Mucosa of stomach (tissue), 1 donor: Measurements from ENCODE around the gene PPP1R15B.

Experiments
- H3K27me3 ChIP-seq: one replicate; pipeline ENCODE4 v1.7.0; 2013; ENCODE audit warnings: mild to moderate bottlenecking, low read length; ENCODE audit not compliant: control insufficient read depth, insufficient read depth
- H3K36me3 ChIP-seq: one replicate; pipeline ENCODE4 v1.7.0; 2013; ENCODE audit warnings: low read length; ENCODE audit not compliant: control insufficient read depth, insufficient read depth
- H3K4me1 ChIP-seq: one replicate; pipeline ENCODE4 v1.7.0; 2013; ENCODE audit warnings: mild to moderate bottlenecking, low read length; ENCODE audit not compliant: control insufficient read depth, insufficient read depth
- H3K4me3 ChIP-seq: one replicate; pipeline ENCODE4 v1.7.0; 2013; ENCODE audit warnings: low read length
- H3K9ac ChIP-seq: one replicate; pipeline ENCODE4 v1.7.0; 2013; ENCODE audit warnings: mild to moderate bottlenecking, low read length, moderate library complexity
- H3K9me3 ChIP-seq: one replicate; pipeline ENCODE4 v1.7.0; 2013; ENCODE audit warnings: mild to moderate bottlenecking, low read length, moderate library complexity; ENCODE audit not compliant: control insufficient read depth
- donor health status: Pancreatic carcinoma.

PPP1R15B gene

DNA sequence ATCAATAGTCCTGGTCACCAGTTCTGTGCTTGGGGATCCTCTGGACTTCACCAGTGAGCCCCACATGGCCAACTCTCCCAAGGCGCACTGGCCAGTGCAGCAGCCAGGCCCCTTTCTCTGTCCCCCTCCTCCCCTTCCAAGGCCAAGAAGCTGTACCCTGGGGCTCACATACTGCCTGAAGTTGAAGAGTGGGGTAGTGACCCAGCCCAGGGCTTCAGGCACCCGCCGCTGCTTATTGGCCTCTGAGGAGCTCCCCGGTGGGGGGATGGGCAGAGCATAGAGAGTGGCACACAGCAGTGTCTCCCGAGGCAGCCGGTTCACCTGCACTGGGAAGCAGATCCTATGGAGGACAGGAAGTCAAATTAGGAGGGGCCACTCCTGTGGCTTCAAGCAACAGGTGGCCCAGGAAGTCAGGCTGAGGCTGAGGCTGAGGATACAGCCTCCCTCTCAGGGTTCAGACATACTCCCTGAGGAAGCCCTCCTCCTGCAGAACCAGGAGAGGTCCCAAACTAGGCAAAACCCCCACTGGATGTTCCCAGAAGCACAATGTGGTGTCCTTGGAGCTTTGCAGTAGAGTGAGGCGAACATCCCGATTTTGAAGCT lies 38.2 kb upstream of the PPP1R15B start:
- peak overlapping the region; percentile 61 for H3K9ac ChIP-seq
- H3K4me3 ChIP-seq = peak overlapping the region; percentile 1
- H3K27me3 ChIP-seq = no peaks in the 10 kb centered on the region
- peaks cover 23% of the 10 kb centered on the region for H3K36me3 ChIP-seq
- H3K9me3 ChIP-seq = no peaks in the 10 kb centered on the region
- H3K4me1 ChIP-seq = peaks cover 76% of the 10 kb centered on the region

DNA sequence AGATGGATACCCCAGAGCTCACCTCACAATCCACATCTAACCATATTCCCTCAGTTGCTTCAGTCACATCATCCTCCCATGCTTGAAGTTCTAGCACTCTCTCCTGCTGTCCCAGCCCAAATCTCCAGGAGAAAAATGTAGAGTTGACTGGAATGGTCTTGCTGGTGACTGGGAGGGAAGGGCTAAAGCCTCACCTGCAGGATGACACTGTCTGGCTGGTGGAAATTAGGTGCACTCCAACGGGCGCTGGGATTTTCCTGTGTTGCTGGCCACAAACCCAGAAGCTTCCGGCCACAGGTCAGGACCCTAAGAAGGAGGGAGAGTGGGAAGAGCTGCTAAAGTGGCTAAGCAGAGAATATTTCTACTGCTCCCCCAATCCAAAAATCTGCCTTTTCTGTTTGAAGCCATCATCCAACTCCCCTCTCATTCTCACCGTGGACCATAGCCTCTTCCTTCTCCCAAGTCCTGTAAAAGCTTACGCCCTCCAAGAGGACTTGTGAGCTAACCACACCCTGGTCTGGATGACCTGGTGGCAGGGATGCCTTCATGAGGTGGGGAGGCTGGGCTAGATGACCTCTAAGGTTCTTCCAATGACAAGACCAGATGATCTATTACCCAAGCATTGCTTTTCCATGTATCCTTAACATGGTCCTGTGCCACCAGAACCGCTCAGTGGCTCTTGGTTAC lies 37.5 kb upstream of the PPP1R15B start:
- Histone ChIP-seq H3K4me1 (peaks cover 76% of the 10 kb centered on the region), H3K36me3 (peaks cover 27% of the 10 kb centered on the region), H3K9me3 (no peaks in the 10 kb centered on the region), H3K27me3 (no peaks in the 10 kb centered on the region), H3K4me3 (no peak overlapping the region), H3K9ac (no peak overlapping the region)

DNA sequence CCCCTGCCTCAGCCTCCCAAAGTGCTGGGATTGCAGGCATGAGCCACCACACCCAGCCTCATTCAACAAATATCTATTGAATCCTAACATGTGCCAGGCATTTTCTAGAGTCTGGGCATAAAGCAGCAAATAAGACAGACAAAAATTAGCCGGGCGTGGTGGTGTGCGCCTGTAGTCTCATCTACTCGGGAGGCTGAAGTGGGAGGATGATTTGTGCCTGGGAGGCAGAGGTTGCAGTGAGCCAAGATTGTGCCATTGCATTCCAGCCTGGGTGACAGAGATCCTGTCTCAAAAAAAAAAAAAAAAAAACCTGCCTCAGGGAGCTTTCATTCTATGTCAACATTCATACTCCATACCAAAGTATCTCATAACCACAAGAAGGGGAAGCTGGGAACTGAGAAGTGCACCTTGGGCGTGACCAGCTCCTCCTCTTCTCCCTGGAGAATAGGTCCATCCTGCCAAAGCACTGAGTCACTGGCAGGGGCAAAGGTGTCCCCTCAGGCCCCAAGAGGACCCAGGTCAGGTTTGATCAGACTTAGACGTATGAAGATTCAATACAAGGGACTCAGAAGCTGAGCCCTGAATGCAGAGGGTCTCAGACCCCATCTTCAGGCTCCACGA lies 36.8 kb upstream of the PPP1R15B start:
- Histone ChIP-seq H3K9ac (no peak overlapping the region), H3K36me3 (peaks cover 32% of the 10 kb centered on the region), H3K27me3 (no peaks in the 10 kb centered on the region), H3K9me3 (no peaks in the 10 kb centered on the region), H3K4me3 (no peak overlapping the region), H3K4me1 (peaks cover 75% of the 10 kb centered on the region)

DNA sequence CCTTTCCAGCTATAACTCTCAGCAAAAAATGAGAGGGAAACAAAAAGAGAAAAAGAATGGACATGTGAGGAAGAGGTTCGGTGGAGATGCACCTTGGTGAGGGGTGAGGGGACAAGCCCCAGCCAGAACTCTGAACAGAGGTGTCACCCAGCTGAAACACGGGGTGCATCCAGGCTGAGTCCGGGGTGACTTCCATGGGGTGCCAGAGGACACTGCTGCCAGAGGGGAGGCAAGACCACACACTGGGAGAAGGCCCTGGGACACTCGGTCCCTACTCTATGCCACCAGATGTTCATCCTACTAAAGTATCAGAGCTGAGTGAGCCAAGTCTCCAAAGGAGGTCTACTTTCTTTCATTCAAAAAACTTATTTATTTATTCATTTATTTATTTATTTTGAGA lies 36.1 kb upstream of the PPP1R15B start:
- H3K27me3 ChIP-seq = no peaks in the 10 kb centered on the region
- no peak overlapping the region for H3K4me3 ChIP-seq
- no peaks in the 10 kb centered on the region for H3K9me3 ChIP-seq
- H3K9ac ChIP-seq = peak overlapping the region; percentile 4
- peaks cover 68% of the 10 kb centered on the region for H3K4me1 ChIP-seq
- H3K36me3 ChIP-seq = peaks cover 35% of the 10 kb centered on the region

DNA sequence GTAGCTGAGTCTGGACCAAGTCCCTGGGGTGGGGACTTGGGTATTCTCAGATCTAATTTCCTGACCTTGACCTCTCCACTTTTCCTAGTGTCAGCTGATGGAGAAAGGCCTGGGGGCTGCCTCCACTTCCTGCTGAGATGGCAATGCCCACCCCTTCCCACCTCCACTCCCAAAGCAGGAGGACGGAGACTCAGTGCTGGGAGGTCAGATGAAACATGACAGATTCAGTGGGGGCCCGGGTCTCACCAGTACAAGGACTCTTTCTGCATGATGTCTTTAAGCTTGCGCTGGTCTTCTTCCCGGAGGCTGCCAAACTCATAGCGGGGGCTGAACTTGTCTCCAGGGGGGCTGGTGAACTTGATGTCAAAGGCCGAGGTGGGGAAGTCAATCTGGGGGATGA lies 35.6 kb upstream of the PPP1R15B start:
- Histone ChIP-seq H3K9me3 (no peaks in the 10 kb centered on the region), H3K36me3 (peaks cover 39% of the 10 kb centered on the region), H3K4me1 (peaks cover 63% of the 10 kb centered on the region), H3K4me3 (no peak overlapping the region), H3K27me3 (no peaks in the 10 kb centered on the region), H3K9ac (peak overlapping the region; percentile 4)

DNA sequence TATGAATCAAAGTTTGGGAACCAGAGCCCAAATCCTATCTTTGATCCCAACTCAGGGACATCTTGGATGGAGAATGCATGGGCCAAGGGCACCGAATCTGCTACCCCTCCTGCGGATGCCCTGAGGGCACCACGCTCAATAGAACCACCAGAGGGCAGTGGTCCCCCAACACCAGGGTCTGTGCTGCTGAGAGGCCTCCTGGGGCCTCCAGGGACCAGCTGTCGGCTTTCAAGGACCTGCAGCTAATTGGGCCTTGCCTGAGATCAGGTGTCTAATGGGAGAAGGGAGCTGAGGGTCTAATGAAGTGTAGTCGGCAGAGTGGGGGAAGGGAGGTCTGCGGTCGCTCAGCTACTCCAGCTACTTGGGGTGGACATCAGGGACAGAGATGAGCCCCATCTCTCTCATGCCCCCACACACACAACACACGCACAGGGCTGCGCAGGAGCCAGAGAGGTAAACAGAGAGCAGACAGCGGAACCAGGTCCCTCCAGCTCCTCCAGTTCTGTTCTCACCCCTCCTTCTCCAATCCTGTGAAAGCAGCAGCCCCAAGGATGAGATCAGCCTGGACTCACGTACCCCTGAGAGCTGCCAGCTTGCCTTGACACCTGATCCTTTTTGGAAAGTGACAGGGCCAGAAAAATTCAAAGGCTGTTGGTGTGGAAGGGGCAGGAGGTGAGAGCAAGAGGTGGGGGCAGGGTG lies 34.9 kb upstream of the PPP1R15B start:
- Histone ChIP-seq H3K36me3 (peaks cover 45% of the 10 kb centered on the region), H3K9me3 (no peaks in the 10 kb centered on the region), H3K4me3 (no peak overlapping the region), H3K4me1 (peaks cover 56% of the 10 kb centered on the region), H3K9ac (peak overlapping the region; percentile 4), H3K27me3 (no peaks in the 10 kb centered on the region)

DNA sequence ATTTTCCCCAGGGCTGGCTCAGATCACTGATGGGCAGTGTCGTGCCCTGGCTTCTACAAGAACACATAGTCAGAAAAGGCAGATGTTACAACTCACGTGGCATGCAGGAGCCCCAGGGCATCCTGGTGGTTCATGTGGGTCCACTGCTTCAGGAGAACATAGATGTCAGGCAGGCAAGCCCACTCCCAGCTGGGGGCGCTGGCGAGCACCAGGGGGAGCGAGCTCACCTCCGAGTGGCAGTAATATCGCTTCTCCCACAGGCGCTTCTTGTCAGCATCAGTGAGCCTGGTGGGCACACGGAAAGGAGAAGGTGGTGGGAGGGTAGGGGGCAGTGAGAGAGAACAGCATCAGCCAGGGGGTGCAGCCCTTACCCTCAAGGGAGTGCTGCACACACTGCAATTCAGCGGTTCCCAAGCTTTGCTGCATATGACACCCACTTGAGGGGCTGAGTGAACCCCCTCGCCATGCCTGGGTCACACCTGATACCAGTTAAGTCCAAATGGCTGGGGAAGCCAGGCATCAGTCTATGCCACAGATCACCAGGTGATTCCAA lies 34.3 kb upstream of the PPP1R15B start:
- no peak overlapping the region for H3K9ac ChIP-seq
- H3K36me3 ChIP-seq = peaks cover 50% of the 10 kb centered on the region
- H3K4me1 ChIP-seq = peaks cover 50% of the 10 kb centered on the region
- H3K27me3 ChIP-seq = no peaks in the 10 kb centered on the region
- no peaks in the 10 kb centered on the region for H3K9me3 ChIP-seq
- no peak overlapping the region for H3K4me3 ChIP-seq

DNA sequence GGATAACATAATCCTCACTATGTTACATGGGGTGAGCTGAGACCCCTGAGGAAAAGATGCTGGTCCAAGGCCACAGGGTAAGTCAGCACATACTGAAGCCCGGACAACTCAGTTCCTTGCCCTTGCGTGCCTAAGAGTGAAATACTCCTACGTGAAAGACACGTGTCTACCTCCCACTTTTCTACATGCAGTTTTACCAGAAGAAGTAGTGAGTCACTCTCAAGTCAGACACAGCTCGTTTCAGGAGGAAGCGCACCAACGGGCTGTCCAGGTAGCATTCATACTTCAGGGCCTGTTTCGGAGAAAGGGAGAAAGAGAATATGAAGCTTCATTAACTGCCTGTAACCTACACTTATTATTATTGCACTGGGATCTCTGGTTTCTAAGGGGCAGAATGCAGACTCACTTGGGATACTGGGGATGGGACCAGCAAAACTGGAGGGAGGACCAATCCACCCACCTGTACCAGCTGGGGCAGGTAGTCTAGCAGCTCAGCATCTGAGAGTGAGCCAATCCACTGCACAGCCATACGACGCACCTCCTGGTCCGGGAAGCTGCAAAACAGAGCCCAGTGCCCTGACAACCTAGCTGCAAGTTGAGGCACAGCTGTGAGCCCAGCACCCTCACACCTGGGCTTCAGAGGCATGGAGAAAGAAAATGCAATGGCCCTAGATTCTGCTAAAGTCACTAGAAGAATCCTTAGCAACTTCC lies 32.4 kb upstream of the PPP1R15B start:
- H3K36me3 ChIP-seq = peaks cover 50% of the 10 kb centered on the region
- no peak overlapping the region for H3K4me3 ChIP-seq
- no peaks in the 10 kb centered on the region for H3K9me3 ChIP-seq

DNA sequence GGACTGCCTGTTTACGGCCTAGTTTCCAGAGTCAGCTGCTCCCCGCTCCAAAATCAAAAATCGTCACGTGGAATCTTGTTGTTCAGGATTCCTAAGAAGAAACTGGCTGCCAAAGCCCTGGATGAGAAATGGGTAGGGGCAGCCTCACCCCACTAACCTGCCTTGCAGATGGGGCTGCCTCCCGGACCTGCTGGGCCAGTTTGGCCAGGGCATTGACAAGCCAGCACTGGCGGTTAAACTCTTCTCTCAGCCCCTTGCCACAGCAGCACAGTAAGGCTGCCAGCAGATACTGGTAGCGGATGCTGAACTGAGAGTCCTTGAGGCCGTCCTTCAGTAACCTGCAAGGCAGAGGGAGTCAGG lies 31.6 kb upstream of the PPP1R15B start:
- no peaks in the 10 kb centered on the region for H3K27me3 ChIP-seq
- no peak overlapping the region for H3K4me3 ChIP-seq
- H3K36me3 ChIP-seq = peaks cover 55% of the 10 kb centered on the region
- no peak overlapping the region for H3K9ac ChIP-seq
- peaks cover 29% of the 10 kb centered on the region for H3K4me1 ChIP-seq
- H3K9me3 ChIP-seq = no peaks in the 10 kb centered on the region

More for the DNA sequence above, 32.4 kb upstream of the PPP1R15B start:
- H3K9ac ChIP-seq = no peak overlapping the region
- H3K27me3 ChIP-seq = no peaks in the 10 kb centered on the region
- peaks cover 32% of the 10 kb centered on the region for H3K4me1 ChIP-seq

DNA sequence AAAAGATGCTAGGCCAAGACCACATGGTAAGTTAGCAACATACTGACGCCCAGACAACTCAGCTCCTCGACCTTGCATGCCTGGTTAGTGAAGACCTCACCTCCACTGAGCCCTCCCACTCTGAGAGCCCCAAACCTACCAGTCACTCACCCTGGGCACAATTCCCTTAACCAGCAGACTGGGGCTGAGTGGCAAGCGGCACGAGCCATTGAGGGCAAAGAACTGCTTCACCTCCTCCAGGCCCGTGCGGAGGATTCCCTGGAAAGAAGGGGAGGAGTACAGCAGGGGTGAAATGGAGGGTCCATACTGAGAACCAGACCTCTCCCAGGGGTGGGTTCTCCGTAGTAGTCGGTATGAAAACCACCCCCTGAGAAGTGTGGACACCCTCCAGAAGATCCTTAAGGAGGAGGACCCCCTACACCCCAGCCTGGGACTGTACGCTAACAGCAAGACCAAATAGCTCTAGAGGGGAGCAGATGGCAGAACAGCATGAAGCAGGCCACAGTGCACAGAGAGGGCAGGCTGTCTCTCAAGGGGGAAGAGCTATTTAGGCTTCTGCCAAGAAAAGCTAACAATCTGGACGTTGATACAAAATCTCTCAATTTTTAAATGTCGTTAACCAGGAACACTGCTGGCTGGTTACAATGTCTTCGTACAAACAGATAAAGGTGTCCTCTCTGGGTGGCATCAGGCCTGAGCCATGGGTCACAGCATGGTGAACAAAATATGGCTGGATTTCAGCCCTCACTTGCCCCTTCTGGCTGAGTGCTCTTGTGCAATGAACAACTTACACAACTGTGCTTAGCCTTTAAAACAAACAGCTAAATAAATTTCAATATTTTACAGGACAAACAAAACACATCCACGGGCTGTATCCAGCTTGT lies 31.0 kb upstream of the PPP1R15B start:
- peaks cover 59% of the 10 kb centered on the region for H3K36me3 ChIP-seq
- H3K4me1 ChIP-seq = peaks cover 24% of the 10 kb centered on the region
- no peak overlapping the region for H3K9ac ChIP-seq

DNA sequence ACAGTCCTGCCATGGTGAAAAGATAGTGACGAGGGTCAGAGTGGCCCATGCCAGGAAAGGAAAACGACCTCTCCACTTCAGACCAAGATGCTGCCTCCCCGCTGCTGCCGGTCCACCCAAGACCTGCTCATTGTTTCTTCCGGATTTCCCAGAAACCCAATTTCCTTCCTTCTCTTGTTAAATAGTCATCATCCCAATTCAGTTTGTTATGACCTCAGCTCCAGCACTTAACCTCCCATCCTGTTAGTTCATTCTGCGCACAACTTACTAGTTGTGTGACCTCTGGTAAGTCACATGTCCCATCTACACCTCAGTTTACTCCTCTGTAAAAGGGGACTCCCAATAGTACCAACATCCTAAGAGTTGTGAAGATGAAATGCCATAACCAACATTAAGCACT lies 29.9 kb upstream of the PPP1R15B start:
- Histone ChIP-seq H3K27me3 (no peaks in the 10 kb centered on the region), H3K36me3 (peaks cover 53% of the 10 kb centered on the region), H3K9ac (no peak overlapping the region), H3K4me1 (peaks cover 14% of the 10 kb centered on the region), H3K9me3 (no peaks in the 10 kb centered on the region), H3K4me3 (no peak overlapping the region)

More for the DNA sequence above, 31.0 kb upstream of the PPP1R15B start:
- H3K9me3 ChIP-seq = no peaks in the 10 kb centered on the region
- no peak overlapping the region for H3K4me3 ChIP-seq
- no peaks in the 10 kb centered on the region for H3K27me3 ChIP-seq
